ENCODE measurements around the gene CUBN.

- TF ChIP-seq CTCF (IDR thresholded peaks at IDR 0.05) (no peak), POLR2A (IDR thresholded peaks at IDR 0.05) (no peak)
These were observed 100.4 kb downstream of the CUBN start for GRCh38 chr10:17029239-17029580.
